Adrenal gland (tissue), 5 donors: ENCODE data around the gene NUCKS1.

Experiments used
- CTCF ChIP-seq, 6 experiments: fragments of 450-650 bp in 4 of 6; fragments of 200-600 bp in 2 of 6; sonication (generic) in 1 of 6; IDR thresholded peaks; 1 replicate in 5 of 6; 2 replicates in 1 of 6; pipeline versions ENCODE4 v1.5.1 to v1.8.0; 2016 to 2021; ENCODE audit warnings: antibody characterized with exemption in 6 of 6, mild to moderate bottlenecking in 2 of 6, moderate library complexity in 1 of 6
- POLR2A ChIP-seq, 2 donors: fragments of 450-650 bp; IDR thresholded peaks; one replicate each; pipeline ENCODE4 v1.6.1; 2017; ENCODE audit warnings: antibody characterized with exemption in 2 of 2, mild to moderate bottlenecking in 2 of 2, moderate library complexity in 1 of 2
- donor health status: DM: no; HTN: no; CAD: no.

GRCh38 chr1:205675247-205675646 is 74.7 kb downstream of the NUCKS1 start:
- no peak for TF ChIP-seq CTCF (IDR thresholded peaks at IDR 0.05)
- no peak for TF ChIP-seq POLR2A (IDR thresholded peaks at IDR 0.05)
